ENCODE data around the gene VPS37C.

DNA sequence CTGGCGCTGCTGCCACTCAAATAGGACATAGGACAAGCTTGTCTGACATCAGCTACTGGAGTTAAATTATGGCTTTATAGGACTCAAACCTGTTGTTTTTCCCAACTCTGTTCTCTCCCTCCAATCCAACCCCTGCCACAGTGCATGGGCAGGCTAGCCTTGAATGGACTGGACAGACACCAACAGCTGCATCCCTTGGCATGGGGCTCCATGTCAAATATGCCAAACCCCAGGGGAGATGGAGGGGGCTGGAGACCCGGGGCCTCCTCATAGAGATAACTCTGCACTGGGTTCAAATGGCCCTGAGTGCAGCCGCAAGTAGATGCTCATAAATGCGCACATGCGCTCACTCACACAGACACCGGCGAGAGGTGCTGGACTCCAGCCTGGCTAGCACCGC lies 30.0 kb downstream of the VPS37C start:
- TF ChIP-seq, protein P1, sequence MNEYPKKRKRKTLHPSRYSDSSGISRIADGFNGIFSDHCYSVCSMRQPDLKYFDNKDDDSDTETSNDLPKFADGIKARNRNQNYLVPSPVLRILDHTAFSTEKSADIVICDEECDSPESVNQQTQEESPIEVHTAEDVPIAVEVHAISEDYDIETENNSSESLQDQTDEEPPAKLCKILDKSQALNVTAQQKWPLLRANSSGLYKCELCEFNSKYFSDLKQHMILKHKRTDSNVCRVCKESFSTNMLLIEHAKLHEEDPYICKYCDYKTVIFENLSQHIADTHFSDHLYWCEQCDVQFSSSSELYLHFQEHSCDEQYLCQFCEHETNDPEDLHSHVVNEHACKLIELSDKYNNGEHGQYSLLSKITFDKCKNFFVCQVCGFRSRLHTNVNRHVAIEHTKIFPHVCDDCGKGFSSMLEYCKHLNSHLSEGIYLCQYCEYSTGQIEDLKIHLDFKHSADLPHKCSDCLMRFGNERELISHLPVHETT (CRISPR knock-in tag; conservative IDR thresholded peaks at IDR 0.05), result no peak
- no peak for TF ChIP-seq ZNF605 (CRISPR knock-in tag; IDR thresholded peaks at IDR 0.05)

Data from HepG2 (cell line).